ENCODE results near the gene KCNG3.

DNA sequence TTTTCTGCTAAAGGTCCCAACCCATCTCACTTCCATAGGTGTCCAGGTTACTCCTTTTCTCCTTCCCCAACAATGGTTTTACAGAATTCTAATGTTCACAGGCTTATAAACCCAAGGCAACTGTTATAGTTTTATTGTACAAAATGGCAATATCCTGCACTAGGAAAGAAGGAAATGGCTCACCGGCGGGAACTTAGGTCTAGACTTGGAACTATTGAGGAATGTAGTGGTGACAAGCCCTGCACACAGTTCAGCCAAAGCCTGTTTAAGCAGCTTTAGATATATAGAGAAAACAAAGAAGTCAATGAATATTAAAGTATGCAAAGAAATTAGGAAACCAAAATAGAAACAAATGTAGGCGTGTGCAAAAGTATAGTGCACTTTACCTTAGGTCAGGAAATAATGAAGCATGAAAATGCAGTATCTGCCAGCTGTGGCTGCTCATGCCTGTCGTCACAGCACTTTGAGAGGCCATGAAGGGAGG is 22.7 kb upstream of the KCNG3 start:
- TF ChIP-seq, protein P1, sequence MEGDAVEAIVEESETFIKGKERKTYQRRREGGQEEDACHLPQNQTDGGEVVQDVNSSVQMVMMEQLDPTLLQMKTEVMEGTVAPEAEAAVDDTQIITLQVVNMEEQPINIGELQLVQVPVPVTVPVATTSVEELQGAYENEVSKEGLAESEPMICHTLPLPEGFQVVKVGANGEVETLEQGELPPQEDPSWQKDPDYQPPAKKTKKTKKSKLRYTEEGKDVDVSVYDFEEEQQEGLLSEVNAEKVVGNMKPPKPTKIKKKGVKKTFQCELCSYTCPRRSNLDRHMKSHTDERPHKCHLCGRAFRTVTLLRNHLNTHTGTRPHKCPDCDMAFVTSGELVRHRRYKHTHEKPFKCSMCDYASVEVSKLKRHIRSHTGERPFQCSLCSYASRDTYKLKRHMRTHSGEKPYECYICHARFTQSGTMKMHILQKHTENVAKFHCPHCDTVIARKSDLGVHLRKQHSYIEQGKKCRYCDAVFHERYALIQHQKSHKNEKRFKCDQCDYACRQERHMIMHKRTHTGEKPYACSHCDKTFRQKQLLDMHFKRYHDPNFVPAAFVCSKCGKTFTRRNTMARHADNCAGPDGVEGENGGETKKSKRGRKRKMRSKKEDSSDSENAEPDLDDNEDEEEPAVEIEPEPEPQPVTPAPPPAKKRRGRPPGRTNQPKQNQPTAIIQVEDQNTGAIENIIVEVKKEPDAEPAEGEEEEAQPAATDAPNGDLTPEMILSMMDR (IDR thresholded peaks at IDR 0.05) = no peak
- no peak for TF ChIP-seq POLR2A (IDR thresholded peaks at IDR 0.05)

All from Peyer's patch (tissue), 4 donors.